HG03095 (cell line): ENCODE results near the gene METTL5.

Source experiments
- ATAC-seq: cut with Tn5 transposase; IDR thresholded peaks from one replicate; pipeline ENCODE4 v1.9.1; 2021; ENCODE audit warnings: moderate library complexity; ENCODE audit not compliant: unreplicated experiment

The METTL5 gene

DNA sequence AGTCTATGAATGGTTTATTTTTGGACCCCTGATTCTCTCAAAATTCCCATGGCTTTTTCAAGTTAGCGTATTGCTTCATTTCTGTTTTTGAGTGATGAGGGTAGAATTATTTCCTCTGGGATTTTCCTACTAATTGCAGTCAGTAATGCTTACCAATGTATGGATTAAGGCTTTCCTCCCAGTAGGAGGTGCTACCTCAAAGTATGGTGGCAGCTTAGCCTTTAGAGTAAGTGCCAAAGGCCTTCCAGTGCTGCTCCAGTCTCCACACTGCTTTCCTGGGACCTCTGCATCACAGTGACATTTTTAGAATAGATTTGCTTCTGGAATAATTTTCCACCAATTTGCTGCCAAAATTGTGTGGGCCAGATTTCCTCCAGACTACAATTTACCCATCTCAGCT lies 42.2 kb downstream of the METTL5 start:
- ATAC-seq, result no peak

DNA sequence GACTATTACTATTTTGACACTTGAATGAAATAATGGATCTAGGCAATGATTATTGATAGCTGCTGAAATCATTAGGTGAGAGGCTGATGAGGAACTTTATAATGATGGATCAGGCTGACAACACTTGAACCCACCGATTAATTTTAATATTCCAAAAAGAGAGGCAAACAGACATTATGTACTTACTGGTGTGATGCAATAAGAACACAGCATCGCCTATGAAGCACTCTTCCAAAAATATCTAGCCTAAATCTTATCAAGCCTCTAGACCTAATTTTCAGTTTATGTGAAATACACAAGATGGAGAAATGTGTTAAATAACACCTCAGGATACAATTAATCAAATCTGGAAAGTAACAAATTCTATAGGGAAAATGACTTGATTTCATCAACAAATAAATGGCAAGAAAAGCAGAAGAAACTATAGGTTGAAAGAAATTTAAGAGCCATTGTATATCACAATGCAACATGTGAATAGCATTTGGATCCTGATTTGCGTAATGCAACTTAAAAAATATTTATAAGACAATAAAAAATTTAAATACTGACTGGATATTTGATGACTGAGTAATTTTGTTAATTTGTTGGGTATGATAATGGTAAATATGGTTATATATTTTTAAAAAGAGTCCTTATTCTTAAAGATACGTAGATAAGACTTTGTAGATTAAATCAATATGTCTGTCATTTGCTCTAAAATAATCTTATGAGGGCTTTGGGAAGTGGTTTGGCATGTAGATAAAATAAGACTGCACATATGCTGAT lies 43.3 kb downstream of the METTL5 start:
- no peak for ATAC-seq

GRCh38 chr2:169778446-169778845 lies 46.3 kb downstream of the METTL5 start:
- ATAC-seq, result no peak

DNA sequence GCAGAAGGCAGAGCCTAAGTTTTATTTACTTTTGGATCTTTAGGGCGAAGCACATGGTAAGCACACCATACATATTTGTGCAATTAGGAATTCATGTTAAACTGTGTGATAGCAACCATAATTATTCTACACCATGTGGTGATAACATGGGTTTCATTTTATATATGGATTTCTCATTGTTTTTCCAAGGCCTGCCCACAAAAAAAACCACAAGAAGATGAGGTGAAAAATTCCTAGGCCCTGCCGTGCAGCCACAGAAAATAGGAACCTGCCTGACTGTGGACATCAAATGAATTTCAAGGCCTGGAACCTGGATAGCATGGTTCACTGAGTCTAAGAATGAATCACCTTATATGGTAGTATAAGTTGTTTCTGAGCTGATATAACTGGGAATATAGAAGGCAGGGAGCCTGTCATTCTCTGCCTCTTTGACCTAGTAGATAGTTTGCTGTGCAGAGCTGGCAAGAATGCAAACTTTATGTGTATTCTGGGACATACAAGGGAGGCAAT lies 48.4 kb downstream of the METTL5 start:
- ATAC-seq, result no peak

- no peak for ATAC-seq
Measured at GRCh38 chr2:169775765-169776164, 48.9 kb downstream of the METTL5 start.

- no peak for ATAC-seq
Measured at GRCh38 chr2:169775354-169775753, 49.4 kb downstream of the METTL5 start.

GRCh38 chr2:169772651-169773050 lies 52.1 kb downstream of the METTL5 start:
- no peak for ATAC-seq

DNA sequence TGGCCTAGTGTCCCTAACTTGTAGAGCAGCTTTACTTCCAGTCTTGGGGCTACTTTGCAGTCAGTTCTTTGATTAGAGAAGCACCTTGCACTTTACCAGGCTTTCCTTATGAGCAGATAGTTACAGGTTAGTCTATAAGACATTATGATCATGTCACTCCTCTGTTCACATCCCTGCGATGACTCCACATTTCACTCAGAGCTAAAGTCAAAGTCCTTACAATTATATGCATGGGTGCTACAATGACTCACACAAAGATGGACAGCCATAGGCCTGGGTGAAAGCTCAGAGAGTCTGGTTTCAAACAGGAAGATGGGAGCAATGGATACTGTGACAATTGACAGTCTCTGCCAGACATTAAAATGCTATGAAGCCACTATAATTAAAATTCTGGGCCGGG lies 53.1 kb downstream of the METTL5 start:
- ATAC-seq, result no peak

GRCh38 chr2:169771021-169771420 lies 53.7 kb downstream of the METTL5 start:
- ATAC-seq, result no peak

- no peak for ATAC-seq
Measured at GRCh38 chr2:169768262-169768995, 56.3 kb downstream of the METTL5 start.

GRCh38 chr2:169767243-169767888 lies 57.3 kb downstream of the METTL5 start:
- no peak for ATAC-seq

DNA sequence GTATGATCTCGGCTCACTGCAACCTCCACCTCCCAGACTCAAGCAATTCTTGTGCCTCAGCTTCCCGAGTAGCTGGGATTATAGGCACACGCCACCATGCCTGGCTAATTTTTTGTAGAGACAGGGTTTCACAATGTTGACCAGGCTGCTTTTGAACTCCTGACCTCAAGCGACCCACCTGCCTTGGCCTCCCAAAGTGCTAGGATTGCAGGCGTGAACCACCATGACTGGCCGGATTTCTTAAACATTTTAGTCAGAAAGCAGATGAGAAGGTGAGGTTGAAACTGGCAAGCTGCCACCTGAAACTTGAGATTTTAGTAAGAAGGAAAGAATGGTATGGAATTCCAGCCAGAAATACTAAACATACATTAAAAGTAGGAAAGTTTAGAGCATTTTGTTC lies 59.2 kb downstream of the METTL5 start:
- no peak for ATAC-seq

- ATAC-seq, result no peak
Measured at GRCh38 chr2:169761970-169762292, 62.8 kb downstream of the METTL5 start.
